NOMO-1 (cell line): ENCODE data around the gene DTL.

Experiments
- DNase-seq, 2 experiments: peaks; one replicate each; lab custom pipeline; 2025; ENCODE audit not compliant: unreplicated experiment in 2 of 2; lab: John Stamatoyannopoulos, UW

The DTL gene

GRCh38 chr1:212089560-212090163 lies 54.1 kb downstream of the DTL start:
- DNase-seq: peak in 1 of 2 experiments; percentile 12

- no peak for DNase-seq
These were observed 56.0 kb downstream of the DTL start for GRCh38 chr1:212091438-212092121.

- no peak for DNase-seq
These were observed 61.8 kb downstream of the DTL start for GRCh38 chr1:212097360-212097759.

- no peak for DNase-seq
These were observed 62.8 kb downstream of the DTL start for GRCh38 chr1:212098310-212098709.

- DNase-seq: no peak
These were observed 63.2 kb downstream of the DTL start for GRCh38 chr1:212098771-212099170.

- DNase-seq: no peak
These were observed 65.7 kb downstream of the DTL start for GRCh38 chr1:212101251-212101650.

GRCh38 chr1:212101735-212102134 lies 66.2 kb downstream of the DTL start:
- DNase-seq: no peak

- DNase-seq: no peak
These were observed 69.2 kb downstream of the DTL start for GRCh38 chr1:212104586-212105325.

GRCh38 chr1:212106286-212106792 lies 70.8 kb downstream of the DTL start:
- DNase-seq: no peak

GRCh38 chr1:212107481-212107880 lies 71.9 kb downstream of the DTL start:
- DNase-seq: no peak

GRCh38 chr1:212108187-212108586 lies 72.6 kb downstream of the DTL start:
- DNase-seq: no peak

- DNase-seq: no peak
These were observed 73.4 kb downstream of the DTL start for GRCh38 chr1:212108981-212109380.

- DNase-seq: peak; percentile 19 to 58
These were observed 74.2 kb downstream of the DTL start for GRCh38 chr1:212109728-212110127.

GRCh38 chr1:212110617-212111016 lies 75.1 kb downstream of the DTL start:
- DNase-seq: no peak

GRCh38 chr1:212111536-212111935 lies 76.0 kb downstream of the DTL start:
- no peak for DNase-seq

GRCh38 chr1:212113706-212114105 lies 78.2 kb downstream of the DTL start:
- DNase-seq: no peak

- DNase-seq: no peak
These were observed 82.8 kb downstream of the DTL start for GRCh38 chr1:212118167-212118871.

- no peak for DNase-seq
These were observed 83.3 kb downstream of the DTL start for GRCh38 chr1:212118872-212119260.

GRCh38 chr1:212119397-212119837 lies 83.9 kb downstream of the DTL start:
- DNase-seq: no peak

- DNase-seq: no peak
These were observed 84.3 kb downstream of the DTL start for GRCh38 chr1:212119863-212120262.

GRCh38 chr1:212121779-212122178 lies 86.2 kb downstream of the DTL start:
- DNase-seq: no peak
